Measurements from ENCODE around the gene ORC4. TPM values are rescaled to one million over a fixed set of nuclear protein-coding genes. Genes with fewer than 3 reads are reported as not detected.

ORC4 gene
- 39.6 and 79.5 TPM in 2 replicates for total RNA-seq

DNA sequence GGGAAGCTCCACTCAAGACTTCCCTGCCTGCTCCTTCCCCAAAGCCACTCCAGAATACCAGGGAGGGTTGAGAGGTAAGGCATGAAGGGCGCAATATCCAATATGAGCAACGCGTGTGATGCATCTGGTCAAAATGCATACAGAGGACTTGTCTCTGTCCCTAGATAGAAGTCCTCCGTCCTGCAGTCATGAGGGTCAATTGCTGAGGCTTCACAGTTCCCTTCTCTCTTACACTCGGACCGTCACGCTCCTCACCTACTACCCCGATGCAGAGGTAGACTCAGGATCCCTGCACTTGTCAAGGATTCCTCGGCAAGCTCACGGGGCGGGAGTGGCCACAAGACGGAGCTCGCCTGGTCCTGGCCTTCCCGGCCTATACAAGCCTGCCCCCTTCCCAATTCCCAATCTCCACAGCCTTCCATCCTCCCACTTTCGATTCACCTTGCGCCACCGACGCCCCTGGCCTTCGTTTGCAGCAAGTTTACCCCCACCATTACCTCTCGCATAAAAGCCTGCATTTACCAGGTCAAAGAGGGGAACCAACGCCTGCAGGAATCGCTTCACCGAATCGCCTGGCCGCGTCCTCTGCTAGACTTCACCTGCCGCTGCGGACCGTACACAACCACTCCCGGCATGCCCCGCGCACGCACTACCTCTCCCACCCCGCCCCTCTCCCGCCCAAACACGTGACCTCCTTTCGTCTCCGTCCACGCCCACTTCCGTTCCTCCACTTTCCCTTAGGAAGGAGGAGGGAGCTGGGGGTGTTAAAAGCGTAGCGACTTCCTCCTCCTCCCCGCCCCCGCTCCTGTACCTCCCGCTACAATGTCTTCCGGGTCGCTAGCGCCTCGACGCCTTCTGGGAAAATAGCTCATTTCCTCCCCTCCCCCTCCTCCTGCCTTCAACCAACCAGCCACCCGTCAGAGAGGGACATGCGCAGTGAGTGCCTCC is at the start of gene ORC4:
Gene ORC4 (minus strand): TSS at position 627 of the 948 bp plus-strand sequence. CDS start 44,779 bp downstream, outside the sequence.

DNA sequence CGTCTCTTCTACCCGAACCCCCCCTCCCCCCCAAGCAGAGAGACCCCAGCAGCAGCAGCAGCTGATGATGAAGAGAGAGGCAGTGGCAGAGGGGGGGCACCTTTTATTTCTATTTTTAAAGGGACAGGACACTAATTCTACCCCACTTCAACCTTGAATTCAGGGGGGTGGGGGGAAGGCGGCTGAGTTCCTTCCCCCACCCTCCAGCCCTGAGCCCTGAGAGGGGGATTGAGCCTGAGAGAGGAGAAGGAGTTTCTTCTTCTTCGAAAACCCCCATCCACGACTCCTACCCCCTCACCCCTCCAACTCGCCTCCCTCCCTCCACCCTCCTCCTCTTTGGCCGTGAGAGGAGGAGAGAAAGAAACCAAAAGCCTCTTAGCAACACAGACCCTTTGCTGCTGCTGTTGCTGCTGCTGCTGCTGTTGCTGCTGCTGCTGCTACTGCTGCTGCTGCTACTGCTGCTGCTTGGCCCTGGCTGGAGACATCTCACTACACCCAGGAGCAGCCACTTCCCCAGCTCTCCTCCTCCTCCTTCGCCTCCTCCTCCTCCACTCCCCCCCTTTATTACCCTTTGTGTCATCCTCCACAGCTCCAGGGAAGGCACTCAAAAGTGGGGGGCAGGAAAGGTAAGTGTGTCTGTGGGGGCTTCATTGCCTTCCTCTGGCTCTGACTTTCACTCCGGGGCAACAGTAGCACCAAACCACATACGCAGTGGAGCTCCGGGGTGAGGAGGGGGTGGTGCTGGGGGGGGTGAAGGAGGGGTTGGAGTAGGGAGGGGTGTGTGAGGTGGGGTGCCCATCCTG is 723 bp upstream of the ORC4 start, which contains the start of gene MBD5:
Gene MBD5 (plus strand): TSS at position 33 of the 803 bp plus-strand sequence.

Other genes with a start within 250 kb of the ORC4 start
- 16.1 and 18.8 TPM in 2 replicates for gene ACVR2A, start 175.7 kb downstream of the ORC4 start, total RNA-seq
- 35.1 and 36.8 TPM in 2 replicates for gene MBD5, start 354 bp upstream of the ORC4 start, total RNA-seq